Measurements from ENCODE around the gene TNNC1. TPM values are rescaled to one million over a fixed set of nuclear protein-coding genes. Genes with fewer than 3 reads are reported as not detected.

Gene TNNC1
- total RNA-seq, 1 experiment from 2014 or later: not detected

GRCh38 chr3:52471371-52472238 is 17.8 kb upstream of the TNNC1 start:
- Histone ChIP-seq H3K27ac (ENCODE audit: low read length) (no peak overlapping the region), H3K4me1 (ENCODE audit: low read length) (no peaks in the 10 kb centered on the region), H3K4me2 (ENCODE audit: low read depth, low read length, poor library complexity, severe bottlenecking) (no peak overlapping the region), H3K27me3 (ENCODE audit: low read length) (no peaks in the 10 kb centered on the region), H4K20me1 (ENCODE audit: insufficient read depth, low read depth, low read length) (peaks cover 8% of the 10 kb centered on the region; the same call in 1 of the 2 replicates), H3K36me3 (ENCODE audit: insufficient read depth, low read length) (peaks cover 25% of the 10 kb centered on the region), H2AFZ (ENCODE audit: low read length) (no peak overlapping the region), H3K9me3 (ENCODE audit: low read length) (no peaks in the 10 kb centered on the region), H3K4me3 (ENCODE audit: low read length) (no peak overlapping the region), H3K9me2 (replicated peaks; ENCODE audit: insufficient read depth, low read length) (no peaks in the 10 kb centered on the region), H3K79me2 (ENCODE audit: low read length) (no peaks in the 10 kb centered on the region), H3K9ac (ENCODE audit: low read length) (no peak overlapping the region)
- peak; percentile 77 for DNase-seq

GRCh38 chr3:52470920-52471319 is 17.1 kb upstream of the TNNC1 start:
- Histone ChIP-seq H3K9ac (ENCODE audit: low read length) (no peak overlapping the region), H4K20me1 (ENCODE audit: insufficient read depth, low read depth, low read length) (peaks cover 8% of the 10 kb centered on the region; the same call in 1 of the 2 replicates), H2AFZ (ENCODE audit: low read length) (no peak overlapping the region), H3K4me2 (ENCODE audit: low read depth, low read length, poor library complexity, severe bottlenecking) (no peak overlapping the region), H3K27me3 (ENCODE audit: low read length) (no peaks in the 10 kb centered on the region), H3K79me2 (ENCODE audit: low read length) (no peaks in the 10 kb centered on the region), H3K4me3 (ENCODE audit: low read length) (no peak overlapping the region), H3K4me1 (ENCODE audit: low read length) (no peaks in the 10 kb centered on the region), H3K36me3 (ENCODE audit: insufficient read depth, low read length) (peaks cover 20% of the 10 kb centered on the region), H3K9me3 (ENCODE audit: low read length) (no peaks in the 10 kb centered on the region), H3K27ac (ENCODE audit: low read length) (no peak overlapping the region), H3K9me2 (replicated peaks; ENCODE audit: insufficient read depth, low read length) (no peaks in the 10 kb centered on the region)
- DNase-seq: no peak

GRCh38 chr3:52469001-52469400 is 15.2 kb upstream of the TNNC1 start:
- no peaks in the 10 kb centered on the region for H3K9me3 ChIP-seq (ENCODE audit: low read length)
- H3K79me2 ChIP-seq (ENCODE audit: low read length): peaks cover 1% of the 10 kb centered on the region; the same call in 1 of the 2 replicates
- no peak overlapping the region for H3K27ac ChIP-seq (ENCODE audit: low read length)
- H3K9ac ChIP-seq (ENCODE audit: low read length): no peak overlapping the region
- no peaks in the 10 kb centered on the region for H3K4me1 ChIP-seq (ENCODE audit: low read length)
- no peaks in the 10 kb centered on the region for H3K9me2 ChIP-seq (replicated peaks; ENCODE audit: insufficient read depth, low read length)
- DNase-seq: no peak
- peaks cover 17% of the 10 kb centered on the region for H3K36me3 ChIP-seq (ENCODE audit: insufficient read depth, low read length)
- no peaks in the 10 kb centered on the region for H3K27me3 ChIP-seq (ENCODE audit: low read length)
- H4K20me1 ChIP-seq (ENCODE audit: insufficient read depth, low read depth, low read length): peaks cover 8% of the 10 kb centered on the region; the same call in 1 of the 2 replicates
- H3K4me2 ChIP-seq (ENCODE audit: low read depth, low read length, poor library complexity, severe bottlenecking): no peak overlapping the region
- H2AFZ ChIP-seq (ENCODE audit: low read length): no peak overlapping the region
- no peak overlapping the region for H3K4me3 ChIP-seq (ENCODE audit: low read length)

- H3K9ac ChIP-seq (ENCODE audit: low read length): no peak overlapping the region
- no peaks in the 10 kb centered on the region for H3K9me3 ChIP-seq (ENCODE audit: low read length)
- peaks cover 19% of the 10 kb centered on the region for H3K36me3 ChIP-seq (ENCODE audit: insufficient read depth, low read length)
- H2AFZ ChIP-seq (ENCODE audit: low read length): no peak overlapping the region
- peaks cover under 1% of the 10 kb centered on the region; the same call in 1 of the 2 replicates for H3K4me1 ChIP-seq (ENCODE audit: low read length)
- H3K27me3 ChIP-seq (ENCODE audit: low read length): no peaks in the 10 kb centered on the region
- no peak overlapping the region for H3K4me2 ChIP-seq (ENCODE audit: low read depth, low read length, poor library complexity, severe bottlenecking)
- H3K27ac ChIP-seq (ENCODE audit: low read length): no peak overlapping the region
- peaks cover 8% of the 10 kb centered on the region; the same call in 1 of the 2 replicates for H4K20me1 ChIP-seq (ENCODE audit: insufficient read depth, low read depth, low read length)
- no peak for DNase-seq
- peaks cover 7% of the 10 kb centered on the region for H3K79me2 ChIP-seq (ENCODE audit: low read length)
- H3K4me3 ChIP-seq (ENCODE audit: low read length): no peak overlapping the region
- H3K9me2 ChIP-seq (replicated peaks; ENCODE audit: insufficient read depth, low read length): no peaks in the 10 kb centered on the region
These were observed 14.5 kb upstream of the TNNC1 start for GRCh38 chr3:52468336-52468735.

- Histone ChIP-seq H3K79me2 (ENCODE audit: low read length) (peaks cover 37% of the 10 kb centered on the region), H3K9ac (ENCODE audit: low read length) (no peak overlapping the region), H3K9me2 (replicated peaks; ENCODE audit: insufficient read depth, low read length) (no peaks in the 10 kb centered on the region), H3K9me3 (ENCODE audit: low read length) (no peaks in the 10 kb centered on the region), H3K4me2 (ENCODE audit: low read depth, low read length, poor library complexity, severe bottlenecking) (no peak overlapping the region), H3K27ac (ENCODE audit: low read length) (no peak overlapping the region), H3K4me1 (ENCODE audit: low read length) (peaks cover 3% of the 10 kb centered on the region; the same call in 1 of the 2 replicates), H3K4me3 (ENCODE audit: low read length) (no peak overlapping the region), H2AFZ (ENCODE audit: low read length) (no peak overlapping the region), H4K20me1 (ENCODE audit: insufficient read depth, low read depth, low read length) (no peaks in the 10 kb centered on the region), H3K27me3 (ENCODE audit: low read length) (no peaks in the 10 kb centered on the region), H3K36me3 (ENCODE audit: insufficient read depth, low read length) (peaks cover 36% of the 10 kb centered on the region)
- no peak for DNase-seq
These were observed 9.6 kb upstream of the TNNC1 start for GRCh38 chr3:52463416-52463815.

- Histone ChIP-seq H3K4me2 (ENCODE audit: low read depth, low read length, poor library complexity, severe bottlenecking) (no peak overlapping the region), H3K9me3 (ENCODE audit: low read length) (no peaks in the 10 kb centered on the region), H3K4me3 (ENCODE audit: low read length) (no peak overlapping the region), H3K27me3 (ENCODE audit: low read length) (no peaks in the 10 kb centered on the region), H2AFZ (ENCODE audit: low read length) (no peak overlapping the region), H3K36me3 (ENCODE audit: insufficient read depth, low read length) (peaks cover 46% of the 10 kb centered on the region), H4K20me1 (ENCODE audit: insufficient read depth, low read depth, low read length) (no peaks in the 10 kb centered on the region), H3K27ac (ENCODE audit: low read length) (no peak overlapping the region), H3K9me2 (replicated peaks; ENCODE audit: insufficient read depth, low read length) (no peaks in the 10 kb centered on the region), H3K9ac (ENCODE audit: low read length) (no peak overlapping the region), H3K79me2 (ENCODE audit: low read length) (peaks cover 52% of the 10 kb centered on the region), H3K4me1 (ENCODE audit: low read length) (peaks cover 12% of the 10 kb centered on the region)
- DNase-seq: no peak
These were observed 8.0 kb upstream of the TNNC1 start for GRCh38 chr3:52461874-52462273.

GRCh38 chr3:52458770-52459545 is 5.1 kb upstream of the TNNC1 start:
- peaks cover 68% of the 10 kb centered on the region for H3K79me2 ChIP-seq (ENCODE audit: low read length)
- peaks cover 30% of the 10 kb centered on the region for H3K4me1 ChIP-seq (ENCODE audit: low read length)
- no peak for DNase-seq
- H3K4me2 ChIP-seq (ENCODE audit: low read depth, low read length, poor library complexity, severe bottlenecking): no peak overlapping the region
- H3K9me2 ChIP-seq (replicated peaks; ENCODE audit: insufficient read depth, low read length): no peaks in the 10 kb centered on the region
- H3K4me3 ChIP-seq (ENCODE audit: low read length): no peak overlapping the region
- no peak overlapping the region for H3K27ac ChIP-seq (ENCODE audit: low read length)
- peaks cover 46% of the 10 kb centered on the region for H3K36me3 ChIP-seq (ENCODE audit: insufficient read depth, low read length)
- no peaks in the 10 kb centered on the region for H4K20me1 ChIP-seq (ENCODE audit: insufficient read depth, low read depth, low read length)
- no peak overlapping the region for H2AFZ ChIP-seq (ENCODE audit: low read length)
- no peaks in the 10 kb centered on the region for H3K27me3 ChIP-seq (ENCODE audit: low read length)
- H3K9me3 ChIP-seq (ENCODE audit: low read length): no peaks in the 10 kb centered on the region
- no peak overlapping the region for H3K9ac ChIP-seq (ENCODE audit: low read length)

Measured in Karpas-422 (cell line).